Bronchial epithelial cell (primary cell): Measurements from ENCODE around the gene PSMA7. TPM values are rescaled to one million over a fixed set of nuclear protein-coding genes. Genes with fewer than 3 reads are reported as not detected.

ENCODE experiments used
- DNase-seq: peaks from one replicate; pipeline ENCODE4 v3.0.0-alpha.2; 2010; ENCODE audit warnings: low read depth
- FAIRE-seq: peaks from 2 replicates; lab custom pipeline; 2011; peaks lifted over from hg19 to GRCh38; lab: Jason Lieb, UNC
- H3K27me3 ChIP-seq: 2 replicates; pipeline ENCODE4 v1.5.1; 2011; ENCODE audit warnings: low read length; ENCODE audit not compliant: control insufficient read depth, insufficient read depth
- H3K36me3 ChIP-seq: 2 replicates; pipeline ENCODE4 v1.5.1; 2011; ENCODE audit warnings: low read length; ENCODE audit not compliant: control insufficient read depth, insufficient read depth
- H3K4me3 ChIP-seq: 2 replicates; pipeline ENCODE4 v1.5.1; 2011; ENCODE audit warnings: mild to moderate bottlenecking, low read depth, low read length, control low read depth
- total RNA-seq: library from RNA; depleted of rRNA; stranded (reverse); fragments of >200 nt; gene quantifications from 2 replicates; pipeline ENCODE4 v1.2.1, GENCODE V29; 2014
- TF ChIP-seq, protein P1 (sequence below): IDR thresholded peaks from 2 replicates; pipeline ENCODE4 v1.5.1; 2011; ENCODE audit warnings: mild to moderate bottlenecking, moderate library complexity, low read length, control low read depth, inconsistent platforms; ENCODE audit not compliant: insufficient read depth, severe bottlenecking

PSMA7 gene
- total RNA-seq, 1 donor from 2014 or later, result 516 TPM

DNA sequence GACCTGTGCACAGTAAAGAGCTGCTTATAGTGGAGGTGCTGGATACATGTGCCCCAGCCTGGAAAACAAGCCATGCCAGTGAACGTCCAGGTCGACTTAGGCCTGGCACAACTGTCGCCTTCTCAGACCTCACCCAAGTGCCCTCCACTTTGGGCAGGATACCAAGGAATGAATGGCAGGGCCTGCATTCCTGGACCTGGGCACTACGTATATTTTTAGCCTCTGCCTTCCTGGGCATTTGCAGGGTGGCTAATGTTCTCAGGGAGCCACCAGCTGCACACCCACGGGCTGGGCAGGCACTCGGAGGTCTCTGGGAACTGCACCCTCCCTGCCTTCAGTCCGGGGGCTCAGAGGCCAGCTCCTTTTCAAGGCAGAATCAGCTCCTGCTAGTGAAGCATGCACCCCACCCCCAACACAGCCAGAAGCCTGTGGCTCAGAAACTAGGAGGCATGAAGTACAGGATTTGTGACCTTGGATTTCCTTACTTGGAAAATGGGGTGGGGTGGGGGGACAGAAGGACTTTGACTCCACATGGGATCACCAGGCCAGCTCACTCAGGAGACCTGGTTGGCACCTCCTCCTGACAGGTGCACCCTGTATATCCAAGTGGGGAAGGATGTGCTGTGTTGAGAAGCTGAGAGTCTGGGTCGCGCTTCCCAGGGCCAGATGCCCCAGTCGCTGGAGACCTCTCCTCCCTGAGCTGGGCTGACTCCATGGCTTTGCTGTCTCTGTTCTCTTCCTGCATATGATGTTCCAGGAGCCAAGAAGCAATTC is 23.4 kb downstream of the PSMA7 start:
- FAIRE-seq (no peak), DNase-seq (no peak)
- Histone ChIP-seq H3K27me3 (peaks cover 5% of the 10 kb centered on the region), H3K36me3 (peaks cover 3% of the 10 kb centered on the region), H3K4me3 (no peak overlapping the region)
- TF ChIP-seq, protein P1, sequence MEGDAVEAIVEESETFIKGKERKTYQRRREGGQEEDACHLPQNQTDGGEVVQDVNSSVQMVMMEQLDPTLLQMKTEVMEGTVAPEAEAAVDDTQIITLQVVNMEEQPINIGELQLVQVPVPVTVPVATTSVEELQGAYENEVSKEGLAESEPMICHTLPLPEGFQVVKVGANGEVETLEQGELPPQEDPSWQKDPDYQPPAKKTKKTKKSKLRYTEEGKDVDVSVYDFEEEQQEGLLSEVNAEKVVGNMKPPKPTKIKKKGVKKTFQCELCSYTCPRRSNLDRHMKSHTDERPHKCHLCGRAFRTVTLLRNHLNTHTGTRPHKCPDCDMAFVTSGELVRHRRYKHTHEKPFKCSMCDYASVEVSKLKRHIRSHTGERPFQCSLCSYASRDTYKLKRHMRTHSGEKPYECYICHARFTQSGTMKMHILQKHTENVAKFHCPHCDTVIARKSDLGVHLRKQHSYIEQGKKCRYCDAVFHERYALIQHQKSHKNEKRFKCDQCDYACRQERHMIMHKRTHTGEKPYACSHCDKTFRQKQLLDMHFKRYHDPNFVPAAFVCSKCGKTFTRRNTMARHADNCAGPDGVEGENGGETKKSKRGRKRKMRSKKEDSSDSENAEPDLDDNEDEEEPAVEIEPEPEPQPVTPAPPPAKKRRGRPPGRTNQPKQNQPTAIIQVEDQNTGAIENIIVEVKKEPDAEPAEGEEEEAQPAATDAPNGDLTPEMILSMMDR, result no peak

DNA sequence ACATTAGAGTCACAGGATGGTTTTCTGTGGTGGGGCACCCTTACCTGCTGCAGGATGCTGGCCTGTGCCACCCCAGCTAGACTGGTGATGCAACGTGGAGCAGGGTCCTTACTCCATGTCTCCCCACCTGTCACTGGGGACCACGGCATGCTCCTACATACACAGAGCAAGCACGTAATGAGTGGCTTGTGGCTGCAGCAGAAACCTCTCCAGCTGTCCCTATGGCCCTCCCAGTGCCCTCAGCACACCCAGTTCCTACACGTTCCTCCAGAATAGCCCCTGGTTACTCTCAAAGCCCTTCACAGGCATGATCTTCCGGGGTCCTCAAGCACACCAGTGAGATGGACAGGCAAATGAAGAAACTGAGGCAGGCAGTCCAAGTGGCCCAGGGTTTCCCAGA is 24.1 kb downstream of the PSMA7 start:
- FAIRE-seq (no peak), DNase-seq (no peak)
- H3K4me3 ChIP-seq, result no peak overlapping the region
- H3K27me3 ChIP-seq, result peaks cover 5% of the 10 kb centered on the region
- TF ChIP-seq, protein P1, result no peak
- no peaks in the 10 kb centered on the region for H3K36me3 ChIP-seq

DNA sequence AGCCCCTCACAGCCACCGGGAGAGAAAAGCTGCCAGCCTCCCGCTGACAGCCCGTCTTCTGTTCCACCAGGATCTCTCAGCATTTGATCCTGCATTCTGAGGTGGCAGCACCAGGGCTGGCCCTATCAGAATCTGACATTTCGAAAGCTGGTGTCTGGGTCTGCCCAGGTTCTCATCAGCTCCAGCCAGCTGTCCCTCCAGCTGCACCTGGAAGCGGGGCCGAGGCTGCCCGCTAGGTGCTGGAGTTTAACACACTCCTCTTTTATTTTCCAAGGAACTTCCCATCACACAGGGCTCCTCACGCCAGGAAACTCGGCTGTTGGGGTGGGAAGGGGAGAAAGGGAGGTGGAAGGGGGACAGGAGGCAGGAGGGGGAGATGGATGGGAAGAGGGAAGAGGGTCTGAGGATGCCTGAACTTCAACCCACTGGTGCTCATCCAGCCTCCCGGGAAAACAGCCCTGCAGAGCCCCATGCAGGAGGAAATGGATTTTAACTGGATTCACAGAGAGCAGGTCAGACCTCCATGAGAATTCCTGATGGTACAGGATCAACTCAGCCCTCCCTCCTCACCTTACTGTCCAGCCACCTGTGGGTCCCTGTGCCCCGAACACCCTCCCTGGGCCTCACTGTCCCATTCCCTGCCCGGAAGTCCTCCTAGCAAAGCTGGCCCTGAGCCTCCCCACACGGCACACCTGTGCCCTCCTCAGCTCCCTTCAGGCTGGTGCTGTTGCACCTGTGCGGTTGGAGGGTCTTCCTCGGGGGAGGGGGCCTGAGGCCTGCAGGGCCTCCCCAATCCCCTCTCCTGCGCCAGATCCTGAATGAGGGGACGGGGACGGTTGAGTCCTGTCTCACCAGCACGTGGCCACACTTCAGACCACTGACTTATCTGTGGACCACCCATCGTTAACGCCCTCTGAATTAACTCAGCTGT is 24.8 kb downstream of the PSMA7 start:
- Histone ChIP-seq H3K36me3 (no peaks in the 10 kb centered on the region), H3K27me3 (peaks cover 5% of the 10 kb centered on the region), H3K4me3 (no peak overlapping the region)
- no peak for FAIRE-seq
- DNase-seq, result no peak
- TF ChIP-seq, protein P1, result no peak

DNA sequence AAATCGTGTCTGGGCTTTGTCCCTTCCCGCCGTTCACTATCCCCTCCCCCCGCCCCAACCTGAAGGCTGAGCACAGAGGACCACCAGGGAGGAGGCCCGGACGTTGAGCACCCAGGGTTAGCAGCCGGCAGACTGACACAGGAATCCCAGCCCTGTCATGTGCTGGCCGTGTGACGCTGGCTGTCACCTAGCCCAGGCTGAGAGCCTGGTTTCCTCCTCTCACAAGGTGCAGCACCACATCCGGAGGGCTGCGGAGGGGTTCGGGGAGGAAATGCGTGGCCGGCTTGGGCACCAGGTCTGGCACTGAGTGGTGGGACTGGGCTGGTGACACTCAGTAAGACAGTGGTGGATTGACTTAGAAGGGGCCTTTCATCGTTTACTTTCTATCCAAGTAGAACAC is 25.5 kb downstream of the PSMA7 start:
- TF ChIP-seq, protein P1, result no peak
- no peak for DNase-seq
- FAIRE-seq, result no peak
- Histone ChIP-seq H3K4me3 (no peak overlapping the region), H3K27me3 (peaks cover 5% of the 10 kb centered on the region), H3K36me3 (no peaks in the 10 kb centered on the region)

DNA sequence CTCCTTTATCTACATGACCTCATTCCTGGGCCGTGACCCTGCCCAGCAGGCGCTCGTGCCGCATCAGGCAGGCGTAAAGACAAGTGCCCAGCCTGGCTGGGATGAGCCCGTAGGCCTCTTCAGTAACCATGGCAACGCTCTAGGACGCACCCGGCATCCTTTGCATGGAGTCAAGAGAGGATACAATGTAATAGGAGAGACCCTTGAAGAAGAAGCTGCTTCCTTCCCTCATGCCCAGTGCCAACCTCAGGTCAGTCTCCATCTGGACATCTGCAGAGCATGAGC is 25.9 kb downstream of the PSMA7 start:
- FAIRE-seq (no peak), DNase-seq (no peak)
- Histone ChIP-seq H3K36me3 (no peaks in the 10 kb centered on the region), H3K4me3 (no peak overlapping the region), H3K27me3 (peaks cover 5% of the 10 kb centered on the region)
- TF ChIP-seq, protein P1, result no peak
